GM12878 (cell line): ENCODE measurements around the gene SMPD3. TPM values are rescaled to one million over a fixed set of nuclear protein-coding genes. Genes with fewer than 3 reads are reported as not detected.

Source experiments
- CBX3 ChIP-seq: fragments of 200-600 bp; sonication (generic); IDR thresholded peaks from 2 replicates; pipeline ENCODE4 v1.6.1; 2016; ENCODE audit warnings: low read depth, borderline replicate concordance
- CHD2 ChIP-seq: IDR thresholded peaks from 2 replicates; pipeline ENCODE4 v1.6.1; 2011; ENCODE audit warnings: low read depth, low read length, improper control_type of control experiment, borderline replicate concordance
- E4F1 ChIP-seq: fragments of 450-650 bp; IDR thresholded peaks from 2 replicates; pipeline ENCODE4 v1.6.1; 2018; ENCODE audit warnings: borderline replicate concordance, mild to moderate bottlenecking; ENCODE audit not compliant: partially characterized antibody
- EGR1 ChIP-seq, 2 experiments: IDR thresholded peaks; 1 replicate in 1 of 2; 2 replicates in 1 of 2; pipeline ENCODE4 v1.6.1; 2011 to 2012; ENCODE audit warnings: low read depth in 2 of 2, low read length in 2 of 2, borderline replicate concordance in 1 of 2, mild to moderate bottlenecking in 1 of 2, moderate library complexity in 1 of 2
- EP300 ChIP-seq, 2 experiments: fragments of 150-350 bp in 1 of 2; IDR thresholded peaks; 2 replicates each; pipeline ENCODE4 v1.6.1; 2011 to 2012; ENCODE audit warnings: low read depth in 2 of 2, low read length in 2 of 2, borderline replicate concordance in 1 of 2, improper control_type of control experiment in 1 of 2, inconsistent platforms in 1 of 2; ENCODE audit not compliant: control insufficient read depth in 1 of 2
- ESRRA ChIP-seq: IDR thresholded peaks from 2 replicates; pipeline ENCODE4 v1.6.1; 2012; ENCODE audit warnings: mild to moderate bottlenecking, low read length, improper control_type of control experiment
- GABPA ChIP-seq: IDR thresholded peaks from 2 replicates; pipeline ENCODE4 v1.6.1; 2014; ENCODE audit warnings: antibody characterized with exemption, low read depth, mild to moderate bottlenecking, inconsistent platforms
- HDGF ChIP-seq: fragments of 450-650 bp; IDR thresholded peaks from 2 replicates; pipeline ENCODE4 v1.6.1; 2016; ENCODE audit warnings: antibody characterized with exemption
- LARP7 ChIP-seq: fragments of 450-650 bp; IDR thresholded peaks from 2 replicates; pipeline ENCODE4 v1.6.1; 2017; ENCODE audit warnings: mild to moderate bottlenecking
- MLLT1 ChIP-seq: fragments of 450-650 bp; IDR thresholded peaks from 2 replicates; pipeline ENCODE4 v1.6.1; 2016; ENCODE audit warnings: mild to moderate bottlenecking
- PML ChIP-seq: IDR thresholded peaks from 2 replicates; pipeline ENCODE4 v1.6.1; 2012; ENCODE audit warnings: low read length, inconsistent platforms
- RBBP5 ChIP-seq: fragments of 200-600 bp; sonication (generic); conservative IDR thresholded peaks from 2 replicates; pipeline ENCODE4 v1.6.1; 2016
- RUNX3 ChIP-seq: IDR thresholded peaks from 2 replicates; pipeline ENCODE4 v1.6.1; 2012; ENCODE audit warnings: low read length, inconsistent platforms
- SIX5 ChIP-seq: IDR thresholded peaks from 2 replicates; pipeline ENCODE4 v1.6.1; 2011; ENCODE audit warnings: mild to moderate bottlenecking, low read depth, low read length, moderate library complexity; ENCODE audit not compliant: severe bottlenecking
- USF2 ChIP-seq: IDR thresholded peaks from 2 replicates; pipeline ENCODE4 v1.6.1; 2011; ENCODE audit warnings: low read depth, low read length, improper control_type of control experiment, borderline replicate concordance
- polyA plus RNA-seq, 11 experiments: library from polyadenylated mRNA; depleted of rRNA in 4 of 11; unstranded in 6 of 11; stranded (reverse) in 5 of 11; fragments of >200 nt; fragmentation: Nextera tagmentation in 4 of 11; fragmentation: Illumina TruSeq in 1 of 11; extraction: Ambion mirVana in 4 of 11; extraction: Trizol in 1 of 11; gene quantifications; 1 replicate in 1 of 11; 2 replicates in 10 of 11; pipeline versions ENCODE4 v1.2.1 to v1.2.3, GENCODE V29; 2011 to 2016; ENCODE audit warnings: inconsistent platforms in 2 of 11, missing spikeins in 2 of 11, low read depth in 1 of 11
- total RNA-seq, 4 experiments: library from RNA; depleted of rRNA in 3 of 4; stranded (reverse); fragments of >200 nt in 3 of 4; fragmentation: Illumina TruSeq in 1 of 4; extraction: Trizol in 1 of 4; gene quantifications; 2 replicates each; pipeline versions ENCODE4 v1.2.1 to v1.2.3, GENCODE V29; 2013 to 2021
- TF ChIP-seq, protein P1 (sequence below): fragments of 450-650 bp; IDR thresholded peaks from 2 replicates; pipeline ENCODE4 v1.6.1; 2017; ENCODE audit warnings: low read depth, mild to moderate bottlenecking, moderate library complexity
- TF ChIP-seq, protein P2 (sequence below): fragments of 450-650 bp; conservative IDR thresholded peaks from 2 replicates; pipeline ENCODE4 v1.6.1; 2017; ENCODE audit warnings: mild to moderate bottlenecking, moderate library complexity
- TF ChIP-seq, protein P3 (sequence below): fragments of 450-650 bp; IDR thresholded peaks from 2 replicates; pipeline ENCODE4 v1.6.1; 2017; ENCODE audit warnings: borderline replicate concordance

The SMPD3 gene
- total and polyA plus RNA-seq, 10 of the 15 experiments (the other 5 are each of a cell fraction or from before 2014, with no cell fraction given): 0.04 to 2.0 (median 1.2) TPM

DNA sequence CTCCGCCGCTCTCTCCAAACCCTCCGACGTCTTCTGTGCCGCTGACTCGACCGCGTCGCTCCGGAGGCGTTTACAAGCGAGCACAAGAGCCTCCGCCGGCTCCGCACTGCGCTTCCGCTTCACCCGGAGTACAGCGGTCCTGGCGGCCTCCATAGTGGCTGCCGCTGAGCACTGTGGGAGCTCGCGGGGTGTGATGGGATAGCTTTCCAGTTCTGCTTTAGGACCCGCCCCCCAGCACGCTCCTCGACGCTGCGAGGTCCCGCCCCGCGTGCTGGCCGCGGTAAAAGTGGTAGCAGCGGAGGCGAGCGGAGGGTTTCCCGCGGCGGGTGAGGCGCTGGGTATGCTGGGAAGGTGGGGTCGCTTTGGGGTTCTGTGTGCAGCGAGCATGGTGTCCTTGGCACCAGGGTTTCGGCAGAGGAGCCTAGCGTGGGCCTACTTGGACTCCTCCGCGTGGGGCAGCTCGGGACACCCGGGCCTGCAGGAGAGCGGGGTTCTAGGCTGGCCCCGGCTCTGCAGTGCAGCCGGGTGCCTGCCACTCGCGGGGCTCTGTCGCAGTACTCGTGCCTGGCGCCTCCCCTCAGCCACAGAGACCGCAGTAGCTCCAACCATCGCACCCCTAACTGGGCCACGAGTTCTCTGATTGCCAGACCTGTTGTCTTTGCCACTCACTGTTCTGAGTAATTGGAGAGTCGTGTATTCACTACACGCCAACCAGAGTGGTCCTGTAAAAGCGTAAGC lies 137.4 kb downstream of the SMPD3 start, which contains the start of the genes PRMT7 and SLC7A6OS (continued):
- TF ChIP-seq SIX5: peak; percentile 59
- TF ChIP-seq HDGF: peak; percentile 80
- no peak for TF ChIP-seq RBBP5
- TF ChIP-seq CHD2: peak; percentile 45; the same call in 1 of the 2 replicates
- TF ChIP-seq EGR1 (IDR thresholded peaks at IDR 0.05; ENCODE audit: borderline replicate concordance in 1 of 2, low read depth in 2 of 2, low read length in 2 of 2): peak in 1 of 2 experiments; percentile 67; a peak in 1 of 3 replicates
- TF ChIP-seq, protein P1, sequence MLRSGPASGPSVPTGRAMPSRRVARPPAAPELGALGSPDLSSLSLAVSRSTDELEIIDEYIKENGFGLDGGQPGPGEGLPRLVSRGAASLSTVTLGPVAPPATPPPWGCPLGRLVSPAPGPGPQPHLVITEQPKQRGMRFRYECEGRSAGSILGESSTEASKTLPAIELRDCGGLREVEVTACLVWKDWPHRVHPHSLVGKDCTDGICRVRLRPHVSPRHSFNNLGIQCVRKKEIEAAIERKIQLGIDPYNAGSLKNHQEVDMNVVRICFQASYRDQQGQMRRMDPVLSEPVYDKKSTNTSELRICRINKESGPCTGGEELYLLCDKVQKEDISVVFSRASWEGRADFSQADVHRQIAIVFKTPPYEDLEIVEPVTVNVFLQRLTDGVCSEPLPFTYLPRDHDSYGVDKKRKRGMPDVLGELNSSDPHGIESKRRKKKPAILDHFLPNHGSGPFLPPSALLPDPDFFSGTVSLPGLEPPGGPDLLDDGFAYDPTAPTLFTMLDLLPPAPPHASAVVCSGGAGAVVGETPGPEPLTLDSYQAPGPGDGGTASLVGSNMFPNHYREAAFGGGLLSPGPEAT: peak; percentile 96
- TF ChIP-seq E4F1: peak; percentile 43
- 0 out of 2 replicates have a peak, but pooled peaks have one; percentile 28 for TF ChIP-seq ESRRA
- peak; percentile 80 for TF ChIP-seq MLLT1
- peak; percentile 89 for TF ChIP-seq PML
- no peak for TF ChIP-seq CBX3
- peak; percentile 69 for TF ChIP-seq RUNX3
- no peak for TF ChIP-seq USF2
- peak; percentile 60; the same call in 1 of the 2 replicates for TF ChIP-seq LARP7
- TF ChIP-seq, protein P2, sequence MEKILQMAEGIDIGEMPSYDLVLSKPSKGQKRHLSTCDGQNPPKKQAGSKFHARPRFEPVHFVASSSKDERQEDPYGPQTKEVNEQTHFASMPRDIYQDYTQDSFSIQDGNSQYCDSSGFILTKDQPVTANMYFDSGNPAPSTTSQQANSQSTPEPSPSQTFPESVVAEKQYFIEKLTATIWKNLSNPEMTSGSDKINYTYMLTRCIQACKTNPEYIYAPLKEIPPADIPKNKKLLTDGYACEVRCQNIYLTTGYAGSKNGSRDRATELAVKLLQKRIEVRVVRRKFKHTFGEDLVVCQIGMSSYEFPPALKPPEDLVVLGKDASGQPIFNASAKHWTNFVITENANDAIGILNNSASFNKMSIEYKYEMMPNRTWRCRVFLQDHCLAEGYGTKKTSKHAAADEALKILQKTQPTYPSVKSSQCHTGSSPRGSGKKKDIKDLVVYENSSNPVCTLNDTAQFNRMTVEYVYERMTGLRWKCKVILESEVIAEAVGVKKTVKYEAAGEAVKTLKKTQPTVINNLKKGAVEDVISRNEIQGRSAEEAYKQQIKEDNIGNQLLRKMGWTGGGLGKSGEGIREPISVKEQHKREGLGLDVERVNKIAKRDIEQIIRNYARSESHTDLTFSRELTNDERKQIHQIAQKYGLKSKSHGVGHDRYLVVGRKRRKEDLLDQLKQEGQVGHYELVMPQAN: peak; percentile 71; the same call in 1 of the 2 replicates
- 0 out of 2 replicates have a peak, but pooled peaks have one; percentile 51 for TF ChIP-seq GABPA
- TF ChIP-seq, protein P3, sequence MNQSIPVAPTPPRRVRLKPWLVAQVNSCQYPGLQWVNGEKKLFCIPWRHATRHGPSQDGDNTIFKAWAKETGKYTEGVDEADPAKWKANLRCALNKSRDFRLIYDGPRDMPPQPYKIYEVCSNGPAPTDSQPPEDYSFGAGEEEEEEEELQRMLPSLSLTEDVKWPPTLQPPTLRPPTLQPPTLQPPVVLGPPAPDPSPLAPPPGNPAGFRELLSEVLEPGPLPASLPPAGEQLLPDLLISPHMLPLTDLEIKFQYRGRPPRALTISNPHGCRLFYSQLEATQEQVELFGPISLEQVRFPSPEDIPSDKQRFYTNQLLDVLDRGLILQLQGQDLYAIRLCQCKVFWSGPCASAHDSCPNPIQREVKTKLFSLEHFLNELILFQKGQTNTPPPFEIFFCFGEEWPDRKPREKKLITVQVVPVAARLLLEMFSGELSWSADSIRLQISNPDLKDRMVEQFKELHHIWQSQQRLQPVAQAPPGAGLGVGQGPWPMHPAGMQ: 0 out of 2 replicates have a peak, but pooled peaks have one; percentile 20
- TF ChIP-seq EP300 (IDR thresholded peaks at IDR 0.05; ENCODE audit: borderline replicate concordance in 1 of 2, control insufficient read depth in 1 of 2, low read depth in 2 of 2, low read length in 2 of 2): peak in 1 of 2 experiments; percentile 27; a peak in 1 of 4 replicates
